ENCODE measurements around the gene POLE. TPM values are rescaled to one million over a fixed set of nuclear protein-coding genes. Genes with fewer than 3 reads are reported as not detected.
A peak's percentile ranks its signal among the peaks of the same experiment; 100 is the strongest.

Gene POLE
- 44.2 TPM for polyA plus RNA-seq (2013)

- Histone ChIP-seq H3K36me3 (ENCODE audit: control insufficient read depth in 4 of 4, insufficient read depth in 4 of 4, low read length in 3 of 4) (peaks cover 0 to 16% (median 3%) of the 10 kb centered on the region in 4 experiments), H3K27me3 (replicated peaks in 2 of 5; ENCODE audit: control insufficient read depth in 4 of 5, insufficient read depth in 5 of 5, low read length in 4 of 5) (no peaks in the 10 kb centered on the region), H3K27ac (ENCODE audit: insufficient read depth in 1 of 2, low read depth in 1 of 2, low read length in 2 of 2, poor library complexity in 1 of 2, severe bottlenecking in 2 of 2) (peak within 1 kb of the TSS; percentile 25 to 66), H3K4me1 (ENCODE audit: control extremely low read depth in 1 of 4, control insufficient read depth in 4 of 4, insufficient read depth in 4 of 4, low read length in 3 of 4) (peaks cover 0 to 14% (median 7%) of the 10 kb centered on the region in 4 experiments), H3K9me3 (ENCODE audit: control extremely low read depth in 1 of 5, control insufficient read depth in 4 of 5, insufficient read depth in 2 of 5, low read depth in 1 of 5, low read length in 4 of 5) (peaks cover 0 to 1% (median 0%) of the 10 kb centered on the region in 5 experiments), H3K4me3 (ENCODE audit: control insufficient read depth in 1 of 7, extremely low read depth in 1 of 7, insufficient read depth in 4 of 7, low read depth in 2 of 7, low read length in 6 of 7) (peak within 1 kb of the TSS; percentile 67 to 81 (median 78))
- CTCF ChIA-PET, result no interaction called here
- DNase-seq, result peak; percentile 92 to 97 (median 96)
- POLR2A ChIA-PET, result no interaction called here
- 0% methylated on average over 97 of the region's 134 CpGs for WGBS (ENCODE audit: insufficient coverage)
These were observed at the start of gene POLE, which contains the start of gene PXMP2 for GRCh38 chr12:132687211-132688164. Gene POLE, minus strand, starts transcription at chr12:132687342. Its CDS starts 27 bp downstream, at chr12:132687315. Gene PXMP2, plus strand, starts transcription at chr12:132687587. Its CDS starts 84 bp downstream, at chr12:132687671.

GRCh38 chr12:132736913-132737312, 49.8 kb upstream of the POLE start:
- 94% methylated on average over 10 of the region's 15 CpGs for WGBS (ENCODE audit: insufficient coverage)
- no peak for DNase-seq
- peaks cover 15 to 94% (median 72%) of the 10 kb centered on the region in 4 experiments for H3K36me3 ChIP-seq (ENCODE audit: control insufficient read depth in 4 of 4, insufficient read depth in 4 of 4, low read length in 3 of 4)
- no peaks in the 10 kb centered on the region for H3K4me1 ChIP-seq (ENCODE audit: control extremely low read depth in 1 of 4, control insufficient read depth in 4 of 4, insufficient read depth in 4 of 4, low read length in 3 of 4)
- CTCF ChIA-PET, result interaction anchor here (0.8 kb wide), 1 partner anchor 18 kb away, joined by 3 read pairs; no protein-coding TSS in a partner anchor
- POLR2A ChIA-PET, result no interaction called here
- H3K4me3 ChIP-seq (ENCODE audit: control insufficient read depth in 1 of 7, extremely low read depth in 1 of 7, insufficient read depth in 4 of 7, low read depth in 2 of 7, low read length in 6 of 7), result no peak overlapping the region
- no peaks in the 10 kb centered on the region for H3K9me3 ChIP-seq (ENCODE audit: control extremely low read depth in 1 of 5, control insufficient read depth in 4 of 5, insufficient read depth in 2 of 5, low read depth in 1 of 5, low read length in 4 of 5)
- H3K27me3 ChIP-seq (replicated peaks in 2 of 5; ENCODE audit: control insufficient read depth in 4 of 5, insufficient read depth in 5 of 5, low read length in 4 of 5), result no peaks in the 10 kb centered on the region
- H3K27ac ChIP-seq (ENCODE audit: insufficient read depth in 1 of 2, low read depth in 1 of 2, low read length in 2 of 2, poor library complexity in 1 of 2, severe bottlenecking in 2 of 2), result no peak overlapping the region

GRCh38 chr12:132736378-132736777, 49.2 kb upstream of the POLE start:
- H3K4me1 ChIP-seq (ENCODE audit: control extremely low read depth in 1 of 4, control insufficient read depth in 4 of 4, insufficient read depth in 4 of 4, low read length in 3 of 4), result no peaks in the 10 kb centered on the region
- no peak overlapping the region for H3K4me3 ChIP-seq (ENCODE audit: control insufficient read depth in 1 of 7, extremely low read depth in 1 of 7, insufficient read depth in 4 of 7, low read depth in 2 of 7, low read length in 6 of 7)
- CTCF ChIA-PET, result interaction anchor here (1.3 kb wide), 1 partner anchor 19 kb away, joined by 4 read pairs; no protein-coding TSS in a partner anchor
- H3K9me3 ChIP-seq (ENCODE audit: control extremely low read depth in 1 of 5, control insufficient read depth in 4 of 5, insufficient read depth in 2 of 5, low read depth in 1 of 5, low read length in 4 of 5), result no peaks in the 10 kb centered on the region
- H3K27ac ChIP-seq (ENCODE audit: insufficient read depth in 1 of 2, low read depth in 1 of 2, low read length in 2 of 2, poor library complexity in 1 of 2, severe bottlenecking in 2 of 2), result no peak overlapping the region
- H3K36me3 ChIP-seq (ENCODE audit: control insufficient read depth in 4 of 4, insufficient read depth in 4 of 4, low read length in 3 of 4), result peaks cover 16 to 95% (median 70%) of the 10 kb centered on the region in 4 experiments
- DNase-seq, result no peak
- 94% methylated on average over 11 of the region's 12 CpGs for WGBS (ENCODE audit: insufficient coverage)
- no peaks in the 10 kb centered on the region for H3K27me3 ChIP-seq (replicated peaks in 2 of 5; ENCODE audit: control insufficient read depth in 4 of 5, insufficient read depth in 5 of 5, low read length in 4 of 5)
- POLR2A ChIA-PET, result no interaction called here

- CTCF ChIA-PET, result interaction anchor here (1.3 to 1.4 kb wide), 3 partner anchors 20 to 33 kb away, joined by 3 to 4 read pairs (median 3); no protein-coding TSS in a partner anchor
- Histone ChIP-seq H3K4me3 (ENCODE audit: control insufficient read depth in 1 of 7, extremely low read depth in 1 of 7, insufficient read depth in 4 of 7, low read depth in 2 of 7, low read length in 6 of 7) (no peak overlapping the region), H3K27me3 (replicated peaks in 2 of 5; ENCODE audit: control insufficient read depth in 4 of 5, insufficient read depth in 5 of 5, low read length in 4 of 5) (no peaks in the 10 kb centered on the region), H3K36me3 (ENCODE audit: control insufficient read depth in 4 of 4, insufficient read depth in 4 of 4, low read length in 3 of 4) (peaks cover 16 to 95% (median 68%) of the 10 kb centered on the region in 4 experiments), H3K9me3 (ENCODE audit: control extremely low read depth in 1 of 5, control insufficient read depth in 4 of 5, insufficient read depth in 2 of 5, low read depth in 1 of 5, low read length in 4 of 5) (no peaks in the 10 kb centered on the region), H3K4me1 (ENCODE audit: control extremely low read depth in 1 of 4, control insufficient read depth in 4 of 4, insufficient read depth in 4 of 4, low read length in 3 of 4) (no peaks in the 10 kb centered on the region), H3K27ac (ENCODE audit: insufficient read depth in 1 of 2, low read depth in 1 of 2, low read length in 2 of 2, poor library complexity in 1 of 2, severe bottlenecking in 2 of 2) (no peak overlapping the region)
- DNase-seq, result no peak
- POLR2A ChIA-PET, result no interaction called here
- 93% methylated on average over 19 of the region's 20 CpGs for WGBS (ENCODE audit: insufficient coverage)
These were observed 48.4 kb upstream of the POLE start for GRCh38 chr12:132735496-132735895.

- no peaks in the 10 kb centered on the region for H3K4me1 ChIP-seq (ENCODE audit: control extremely low read depth in 1 of 4, control insufficient read depth in 4 of 4, insufficient read depth in 4 of 4, low read length in 3 of 4)
- H3K4me3 ChIP-seq (ENCODE audit: control insufficient read depth in 1 of 7, extremely low read depth in 1 of 7, insufficient read depth in 4 of 7, low read depth in 2 of 7, low read length in 6 of 7), result no peak overlapping the region
- H3K27ac ChIP-seq (ENCODE audit: insufficient read depth in 1 of 2, low read depth in 1 of 2, low read length in 2 of 2, poor library complexity in 1 of 2, severe bottlenecking in 2 of 2), result no peak overlapping the region
- ChIA-PET CTCF (interaction anchor here (1.3 to 1.4 kb wide), 2 partner anchors 20 to 32 kb away, joined by 3 read pairs; no protein-coding TSS in a partner anchor), POLR2A (no interaction called here)
- no peaks in the 10 kb centered on the region for H3K27me3 ChIP-seq (replicated peaks in 2 of 5; ENCODE audit: control insufficient read depth in 4 of 5, insufficient read depth in 5 of 5, low read length in 4 of 5)
- no peak for DNase-seq
- 88% methylated on average over 9 of the region's 10 CpGs for WGBS (ENCODE audit: insufficient coverage)
- no peaks in the 10 kb centered on the region for H3K9me3 ChIP-seq (ENCODE audit: control extremely low read depth in 1 of 5, control insufficient read depth in 4 of 5, insufficient read depth in 2 of 5, low read depth in 1 of 5, low read length in 4 of 5)
- peaks cover 13 to 90% (median 62%) of the 10 kb centered on the region in 4 experiments for H3K36me3 ChIP-seq (ENCODE audit: control insufficient read depth in 4 of 4, insufficient read depth in 4 of 4, low read length in 3 of 4)
These were observed 47.1 kb upstream of the POLE start for GRCh38 chr12:132734206-132734605.

- WGBS (ENCODE audit: insufficient coverage), result 97% methylated on average over 12 of the region's 17 CpGs
- peaks cover 19 to 88% (median 65%) of the 10 kb centered on the region in 4 experiments for H3K36me3 ChIP-seq (ENCODE audit: control insufficient read depth in 4 of 4, insufficient read depth in 4 of 4, low read length in 3 of 4)
- CTCF ChIA-PET, result no interaction called here
- POLR2A ChIA-PET, result no interaction called here
- H3K9me3 ChIP-seq (ENCODE audit: control extremely low read depth in 1 of 5, control insufficient read depth in 4 of 5, insufficient read depth in 2 of 5, low read depth in 1 of 5, low read length in 4 of 5), result no peaks in the 10 kb centered on the region
- no peaks in the 10 kb centered on the region for H3K4me1 ChIP-seq (ENCODE audit: control extremely low read depth in 1 of 4, control insufficient read depth in 4 of 4, insufficient read depth in 4 of 4, low read length in 3 of 4)
- DNase-seq, result no peak
- H3K27ac ChIP-seq (ENCODE audit: insufficient read depth in 1 of 2, low read depth in 1 of 2, low read length in 2 of 2, poor library complexity in 1 of 2, severe bottlenecking in 2 of 2), result no peak overlapping the region
- H3K4me3 ChIP-seq (ENCODE audit: control insufficient read depth in 1 of 7, extremely low read depth in 1 of 7, insufficient read depth in 4 of 7, low read depth in 2 of 7, low read length in 6 of 7), result no peak overlapping the region
- no peaks in the 10 kb centered on the region for H3K27me3 ChIP-seq (replicated peaks in 2 of 5; ENCODE audit: control insufficient read depth in 4 of 5, insufficient read depth in 5 of 5, low read length in 4 of 5)
These were observed 44.4 kb upstream of the POLE start for GRCh38 chr12:132731574-132731973.

GRCh38 chr12:132730353-132730752, 43.2 kb upstream of the POLE start:
- Histone ChIP-seq H3K4me3 (ENCODE audit: control insufficient read depth in 1 of 7, extremely low read depth in 1 of 7, insufficient read depth in 4 of 7, low read depth in 2 of 7, low read length in 6 of 7) (no peak overlapping the region), H3K27ac (ENCODE audit: insufficient read depth in 1 of 2, low read depth in 1 of 2, low read length in 2 of 2, poor library complexity in 1 of 2, severe bottlenecking in 2 of 2) (no peak overlapping the region), H3K4me1 (ENCODE audit: control extremely low read depth in 1 of 4, control insufficient read depth in 4 of 4, insufficient read depth in 4 of 4, low read length in 3 of 4) (no peaks in the 10 kb centered on the region), H3K9me3 (ENCODE audit: control extremely low read depth in 1 of 5, control insufficient read depth in 4 of 5, insufficient read depth in 2 of 5, low read depth in 1 of 5, low read length in 4 of 5) (no peaks in the 10 kb centered on the region), H3K27me3 (replicated peaks in 2 of 5; ENCODE audit: control insufficient read depth in 4 of 5, insufficient read depth in 5 of 5, low read length in 4 of 5) (no peaks in the 10 kb centered on the region), H3K36me3 (ENCODE audit: control insufficient read depth in 4 of 4, insufficient read depth in 4 of 4, low read length in 3 of 4) (peaks cover 23 to 89% (median 67%) of the 10 kb centered on the region in 4 experiments)
- DNase-seq, result no peak
- ChIA-PET POLR2A (no interaction called here), CTCF (interaction anchor here (1.9 kb wide), 1 partner anchor 11 kb away, joined by 5 read pairs; no protein-coding TSS in a partner anchor)
- 98% methylated on average over 8 of the region's 11 CpGs for WGBS (ENCODE audit: insufficient coverage)
